ENCODE results near the gene LUM. TPM values are rescaled to one million over a fixed set of nuclear protein-coding genes. Genes with fewer than 3 reads are reported as not detected.

LUM gene
- total RNA-seq, 1 experiment from 2014 or later: not detected

DNA sequence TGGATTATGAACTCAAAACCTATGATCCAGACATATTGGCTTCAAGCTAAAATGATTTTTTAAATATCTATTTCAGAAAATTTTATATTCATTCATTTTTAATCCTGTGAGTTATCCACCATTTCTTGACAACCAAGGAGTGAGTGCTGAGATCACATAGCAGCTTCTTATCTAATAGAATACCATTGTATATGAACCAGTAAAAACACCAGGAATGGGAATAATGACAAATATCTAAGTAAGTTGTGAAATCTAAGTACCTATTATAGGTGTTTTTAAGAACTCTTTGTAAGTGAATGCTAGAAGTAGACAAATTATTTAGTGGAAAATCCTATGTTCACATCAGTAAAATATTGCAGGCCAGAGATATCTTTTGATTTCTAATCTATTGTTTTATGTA, 8.2 kb downstream of the LUM start:
- Histone ChIP-seq H3K36me3 (ENCODE audit: insufficient read depth, low read length, poor library complexity, severe bottlenecking) (no peaks in the 10 kb centered on the region), H3K4me3 (ENCODE audit: low read depth, low read length, poor library complexity, severe bottlenecking) (no peak overlapping the region), H3K27me3 (replicated peaks; ENCODE audit: insufficient read depth, low read depth, low read length, poor library complexity) (no peaks in the 10 kb centered on the region), H3K27ac (ENCODE audit: low read depth, low read length, poor library complexity, severe bottlenecking) (no peak overlapping the region), H3K9me3 (ENCODE audit: low read depth, low read length, poor library complexity, severe bottlenecking) (no peaks in the 10 kb centered on the region), H3K4me1 (ENCODE audit: insufficient read depth, low read length, poor library complexity, severe bottlenecking) (no peaks in the 10 kb centered on the region)
- ChIA-PET CTCF (no interaction called here), POLR2A (ENCODE audit: low non-redundant PET) (no interaction called here)
- BruUV-seq (replicated peaks): no TSS peak
- no peak for TF ChIP-seq EZH2 (IDR thresholded peaks at IDR 0.05; ENCODE audit: borderline replicate concordance, low read depth, low read length, poor library complexity, severe bottlenecking)
- TF ChIP-seq, protein P1, sequence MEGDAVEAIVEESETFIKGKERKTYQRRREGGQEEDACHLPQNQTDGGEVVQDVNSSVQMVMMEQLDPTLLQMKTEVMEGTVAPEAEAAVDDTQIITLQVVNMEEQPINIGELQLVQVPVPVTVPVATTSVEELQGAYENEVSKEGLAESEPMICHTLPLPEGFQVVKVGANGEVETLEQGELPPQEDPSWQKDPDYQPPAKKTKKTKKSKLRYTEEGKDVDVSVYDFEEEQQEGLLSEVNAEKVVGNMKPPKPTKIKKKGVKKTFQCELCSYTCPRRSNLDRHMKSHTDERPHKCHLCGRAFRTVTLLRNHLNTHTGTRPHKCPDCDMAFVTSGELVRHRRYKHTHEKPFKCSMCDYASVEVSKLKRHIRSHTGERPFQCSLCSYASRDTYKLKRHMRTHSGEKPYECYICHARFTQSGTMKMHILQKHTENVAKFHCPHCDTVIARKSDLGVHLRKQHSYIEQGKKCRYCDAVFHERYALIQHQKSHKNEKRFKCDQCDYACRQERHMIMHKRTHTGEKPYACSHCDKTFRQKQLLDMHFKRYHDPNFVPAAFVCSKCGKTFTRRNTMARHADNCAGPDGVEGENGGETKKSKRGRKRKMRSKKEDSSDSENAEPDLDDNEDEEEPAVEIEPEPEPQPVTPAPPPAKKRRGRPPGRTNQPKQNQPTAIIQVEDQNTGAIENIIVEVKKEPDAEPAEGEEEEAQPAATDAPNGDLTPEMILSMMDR (conservative IDR thresholded peaks at IDR 0.05; ENCODE audit: low read depth, low read length): no peak
- intact Hi-C loops (cut with micrococcal nuclease; ENCODE audit: unreplicated experiment): no loop called here
- DNase-seq (ENCODE audit: low spot score): no peak

DNA sequence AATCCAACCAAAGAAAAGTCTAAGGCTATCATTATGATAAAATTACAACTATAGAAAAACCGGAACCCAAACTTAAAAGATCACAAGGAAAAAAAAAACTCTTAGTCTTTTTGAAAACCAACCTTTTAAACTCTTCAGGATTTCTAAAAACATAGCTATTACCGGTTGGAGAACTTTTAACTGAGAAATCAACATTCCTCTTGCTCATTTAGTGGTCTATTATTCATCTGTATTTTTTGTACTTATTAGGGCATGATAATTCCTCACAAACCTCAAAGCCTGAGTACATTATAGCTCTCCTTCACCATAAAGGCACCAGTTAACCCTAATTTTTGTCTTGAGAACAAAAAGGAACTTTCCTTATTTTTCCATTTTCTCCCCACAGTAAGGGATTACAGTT, 10.4 kb downstream of the LUM start:
- TF ChIP-seq EZH2 (IDR thresholded peaks at IDR 0.05; ENCODE audit: borderline replicate concordance, low read depth, low read length, poor library complexity, severe bottlenecking): no peak
- TF ChIP-seq, protein P1 (conservative IDR thresholded peaks at IDR 0.05; ENCODE audit: low read depth, low read length): no peak
- BruUV-seq (replicated peaks): no TSS peak
- Histone ChIP-seq H3K27ac (ENCODE audit: low read depth, low read length, poor library complexity, severe bottlenecking) (no peak overlapping the region), H3K36me3 (ENCODE audit: insufficient read depth, low read length, poor library complexity, severe bottlenecking) (no peaks in the 10 kb centered on the region), H3K4me1 (ENCODE audit: insufficient read depth, low read length, poor library complexity, severe bottlenecking) (no peaks in the 10 kb centered on the region), H3K4me3 (ENCODE audit: low read depth, low read length, poor library complexity, severe bottlenecking) (no peak overlapping the region), H3K9me3 (ENCODE audit: low read depth, low read length, poor library complexity, severe bottlenecking) (no peaks in the 10 kb centered on the region), H3K27me3 (replicated peaks; ENCODE audit: insufficient read depth, low read depth, low read length, poor library complexity) (no peaks in the 10 kb centered on the region)
- intact Hi-C loops (cut with micrococcal nuclease; ENCODE audit: unreplicated experiment): no loop called here
- ChIA-PET CTCF (no interaction called here), POLR2A (ENCODE audit: low non-redundant PET) (no interaction called here)
- no peak for DNase-seq (ENCODE audit: low spot score)

DNA sequence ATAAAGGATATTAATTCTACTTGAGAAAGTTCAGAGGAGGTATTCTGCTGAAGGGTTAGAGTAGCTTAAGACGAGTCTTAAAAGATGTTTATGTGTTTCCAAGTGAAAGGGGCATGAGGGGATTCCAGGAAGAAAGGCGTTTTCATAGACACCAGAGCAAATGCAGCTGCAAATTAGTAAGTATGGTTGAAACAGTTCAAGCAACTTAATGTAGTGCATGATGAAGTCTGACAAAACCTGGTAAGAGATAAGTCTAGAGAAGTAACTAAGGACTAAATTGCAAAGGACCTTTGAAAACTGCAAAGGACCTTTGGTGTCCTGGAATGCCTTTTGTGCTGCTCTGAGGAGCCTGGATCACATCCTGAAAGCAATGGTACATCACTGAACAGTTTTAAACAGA, 11.5 kb downstream of the LUM start:
- H3K27ac ChIP-seq (ENCODE audit: low read depth, low read length, poor library complexity, severe bottlenecking): no peak overlapping the region
- H3K4me3 ChIP-seq (ENCODE audit: low read depth, low read length, poor library complexity, severe bottlenecking): no peak overlapping the region
- DNase-seq (ENCODE audit: low spot score): no peak
- BruUV-seq (replicated peaks): no TSS peak
- intact Hi-C loops (cut with micrococcal nuclease; ENCODE audit: unreplicated experiment): no loop called here
- no peaks in the 10 kb centered on the region for H3K27me3 ChIP-seq (replicated peaks; ENCODE audit: insufficient read depth, low read depth, low read length, poor library complexity)
- ChIA-PET CTCF (no interaction called here), POLR2A (ENCODE audit: low non-redundant PET) (no interaction called here)
- H3K9me3 ChIP-seq (ENCODE audit: low read depth, low read length, poor library complexity, severe bottlenecking): no peaks in the 10 kb centered on the region
- no peaks in the 10 kb centered on the region for H3K4me1 ChIP-seq (ENCODE audit: insufficient read depth, low read length, poor library complexity, severe bottlenecking)
- no peak for TF ChIP-seq EZH2 (IDR thresholded peaks at IDR 0.05; ENCODE audit: borderline replicate concordance, low read depth, low read length, poor library complexity, severe bottlenecking)
- TF ChIP-seq, protein P1 (conservative IDR thresholded peaks at IDR 0.05; ENCODE audit: low read depth, low read length): no peak
- H3K36me3 ChIP-seq (ENCODE audit: insufficient read depth, low read length, poor library complexity, severe bottlenecking): no peaks in the 10 kb centered on the region
